ENCODE results near the gene TSPEAR.
"Not testable (repeated sequence)": the region's sequence is repeated elsewhere in the genome, so short reads cannot be mapped to it uniquely, and the experiment has no call there.

Gene TSPEAR

DNA sequence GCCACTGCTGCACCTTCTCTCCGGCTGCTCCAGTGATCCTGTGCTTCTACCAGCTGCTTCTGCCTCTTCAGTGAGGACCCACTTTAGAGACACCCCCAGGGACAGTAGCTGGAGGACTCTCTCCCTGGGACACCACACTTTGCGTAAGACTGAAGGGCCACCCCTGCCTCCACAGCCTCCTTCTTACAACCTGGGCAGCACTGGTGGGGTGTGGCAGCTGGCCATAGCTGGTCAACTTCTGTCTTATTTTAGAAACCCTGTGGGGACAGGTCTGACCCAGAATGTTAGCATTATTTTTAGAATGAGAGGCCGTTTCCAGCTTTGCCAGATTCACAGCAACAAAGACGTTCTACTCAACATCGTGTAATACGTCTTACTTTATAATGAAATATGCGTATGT is 85.6 kb downstream of the TSPEAR start:
- DNase-seq: no peak

DNA sequence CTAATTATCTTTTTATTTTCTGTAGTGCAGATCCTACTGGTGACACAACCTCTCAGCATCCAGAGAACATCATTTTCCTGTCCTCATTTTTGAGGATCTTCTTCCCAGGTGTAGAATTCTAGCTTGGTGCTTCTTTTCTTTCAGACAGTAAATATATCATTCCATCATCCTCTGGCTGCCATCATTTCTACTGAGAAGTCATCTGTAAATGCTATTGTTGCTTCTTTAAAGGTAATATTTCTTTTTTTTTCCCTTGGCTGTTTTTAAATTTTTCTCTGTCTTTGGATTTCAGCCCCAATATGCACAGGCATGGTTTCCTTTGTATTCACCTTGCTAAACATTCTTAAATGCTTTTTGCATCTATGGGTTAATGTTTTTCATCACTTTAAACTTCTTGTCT is 87.8 kb downstream of the TSPEAR start:
- no peak for DNase-seq

DNA sequence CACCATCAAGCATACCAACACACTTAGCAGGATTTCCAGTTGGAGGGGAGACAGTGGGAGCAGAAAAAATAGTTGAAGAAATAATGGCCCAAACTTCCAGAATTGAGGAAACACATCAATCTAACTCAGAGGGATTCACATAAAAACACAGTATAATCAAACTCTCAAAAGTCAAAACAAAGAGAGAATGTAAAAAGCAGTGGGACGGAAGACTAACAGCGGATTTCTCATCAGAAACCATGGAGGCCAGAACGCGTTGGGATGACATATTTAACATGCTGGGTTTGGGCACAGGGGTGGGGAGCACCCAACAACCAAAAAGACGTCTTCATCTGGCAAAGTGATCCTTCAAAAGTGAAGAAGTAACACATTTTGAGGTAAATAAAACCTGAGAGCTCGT is 91.5 kb downstream of the TSPEAR start:
- no peak for DNase-seq

- DNase-seq: no peak
These were observed 92.5 kb downstream of the TSPEAR start for GRCh38 chr21:44618909-44619308.

GRCh38 chr21:44618504-44618903 is 92.9 kb downstream of the TSPEAR start:
- DNase-seq: no peak

DNA sequence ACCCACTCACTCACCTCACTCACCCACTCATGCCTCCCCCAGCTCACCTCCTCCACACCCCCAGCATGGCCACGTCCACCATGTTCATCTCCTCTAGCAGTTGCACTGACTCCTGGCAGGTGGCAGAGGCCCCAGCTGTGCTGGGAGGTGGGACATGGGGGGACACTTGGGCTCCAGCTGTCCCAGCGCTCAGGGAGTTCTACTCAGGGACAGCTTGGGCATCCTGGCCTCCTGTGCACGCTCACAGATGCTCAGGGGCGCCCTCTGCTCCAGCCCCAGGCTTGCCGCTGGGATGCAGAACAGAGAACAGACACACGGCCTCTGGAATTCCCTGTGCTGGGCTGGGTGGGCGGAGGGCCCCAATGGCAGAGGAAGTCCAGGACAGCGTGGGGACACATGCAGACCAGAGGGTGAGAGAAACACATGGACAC is 94.3 kb downstream of the TSPEAR start:
- DNase-seq: no peak

GRCh38 chr21:44616591-44616926 is 94.8 kb downstream of the TSPEAR start:
- DNase-seq: no peak

DNA sequence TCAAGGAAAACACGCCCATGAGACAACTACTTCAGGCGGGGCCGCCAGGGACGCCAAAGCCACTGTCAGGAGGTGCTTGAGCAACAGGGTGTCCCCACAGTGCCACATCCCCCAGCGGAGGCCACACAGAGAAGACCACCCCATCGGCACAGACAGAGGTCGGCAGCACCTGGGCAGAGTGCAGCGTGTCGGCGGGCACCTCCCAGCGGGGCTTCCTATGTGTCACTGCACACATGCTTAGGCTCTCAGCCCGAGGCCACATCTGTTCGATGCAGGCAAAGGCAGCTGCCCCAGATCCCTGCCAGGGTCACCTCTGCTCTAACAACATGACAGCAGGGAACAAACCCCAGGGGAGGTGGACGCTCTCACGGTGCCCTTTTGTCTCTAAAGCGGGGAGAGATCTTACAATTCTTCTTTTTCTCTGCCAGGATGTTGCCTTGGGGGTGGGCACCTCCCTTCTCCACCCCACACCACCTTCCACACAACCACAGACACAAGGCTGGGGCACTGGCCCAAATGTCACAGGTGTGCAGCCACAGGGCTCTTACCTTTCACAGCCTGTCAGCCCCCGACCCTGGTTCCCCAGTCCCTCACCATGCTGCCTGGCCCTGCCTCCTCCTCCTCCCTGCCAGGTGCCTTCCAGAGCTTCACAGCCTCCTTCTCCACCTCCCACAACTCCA is 95.3 kb downstream of the TSPEAR start:
- peak; percentile 88 for DNase-seq

DNA sequence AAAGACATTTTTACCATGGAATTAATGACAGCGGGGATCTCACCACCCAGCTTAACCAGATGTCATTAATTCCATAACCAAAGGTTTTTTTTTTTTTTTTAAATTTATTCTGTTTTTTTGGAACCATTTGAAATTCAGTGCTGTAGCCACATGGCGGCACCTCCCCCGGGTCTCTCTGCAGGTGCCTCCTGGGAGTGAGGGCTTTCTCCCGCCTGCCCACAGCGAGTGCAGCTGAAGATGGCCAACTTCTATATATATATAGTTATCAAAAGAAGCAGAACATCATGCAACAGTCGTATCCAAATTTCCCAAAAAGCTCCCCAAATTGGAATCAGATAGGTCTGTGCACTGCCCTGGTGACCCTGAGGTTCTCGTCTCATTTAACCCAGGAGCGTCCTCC is 95.9 kb downstream of the TSPEAR start:
- no peak for DNase-seq

- DNase-seq: no peak
These were observed 96.4 kb downstream of the TSPEAR start for GRCh38 chr21:44614961-44615391.

- no peak for DNase-seq
These were observed 97.2 kb downstream of the TSPEAR start for GRCh38 chr21:44614161-44614631.

DNA sequence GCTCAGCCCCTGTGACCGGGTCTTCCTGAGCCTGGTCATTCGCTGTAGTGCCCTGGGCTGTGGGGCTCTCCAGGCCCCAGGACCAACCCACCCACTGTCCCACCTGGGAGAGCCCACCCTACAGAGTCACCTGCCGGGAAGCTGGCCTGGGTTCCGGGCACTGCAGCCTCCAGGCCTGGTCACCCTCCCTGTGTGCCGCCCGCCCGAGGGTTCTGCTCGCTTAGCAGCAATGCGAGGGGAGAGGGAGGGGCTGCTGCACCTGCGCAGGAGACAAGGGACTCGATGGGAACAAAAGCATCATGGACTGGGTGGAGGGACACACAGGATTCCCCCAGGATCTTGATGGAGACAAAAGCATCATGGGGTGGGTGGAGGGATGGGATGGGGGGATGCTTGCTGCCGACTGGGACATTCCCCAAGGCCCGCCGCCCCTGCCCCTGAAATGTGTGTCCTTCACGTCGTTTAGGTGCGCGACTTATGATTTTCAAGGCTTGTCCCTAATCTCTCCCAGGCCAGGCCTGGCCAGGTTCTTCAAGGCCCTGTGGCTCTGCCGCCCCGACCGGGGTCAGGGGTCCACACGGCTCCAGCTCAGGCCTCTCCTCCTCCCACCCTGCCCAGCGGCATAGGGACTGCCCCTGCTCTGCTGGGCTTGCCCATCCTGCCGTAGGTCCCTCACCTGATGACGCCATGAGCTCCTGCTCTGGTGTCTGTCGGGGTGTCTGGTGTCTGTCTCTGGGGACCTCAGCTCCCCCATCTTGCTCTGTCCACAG is 97.8 kb downstream of the TSPEAR start:
- DNase-seq: no peak

- no peak for DNase-seq
These were observed 98.6 kb downstream of the TSPEAR start for GRCh38 chr21:44612669-44613229.

DNA sequence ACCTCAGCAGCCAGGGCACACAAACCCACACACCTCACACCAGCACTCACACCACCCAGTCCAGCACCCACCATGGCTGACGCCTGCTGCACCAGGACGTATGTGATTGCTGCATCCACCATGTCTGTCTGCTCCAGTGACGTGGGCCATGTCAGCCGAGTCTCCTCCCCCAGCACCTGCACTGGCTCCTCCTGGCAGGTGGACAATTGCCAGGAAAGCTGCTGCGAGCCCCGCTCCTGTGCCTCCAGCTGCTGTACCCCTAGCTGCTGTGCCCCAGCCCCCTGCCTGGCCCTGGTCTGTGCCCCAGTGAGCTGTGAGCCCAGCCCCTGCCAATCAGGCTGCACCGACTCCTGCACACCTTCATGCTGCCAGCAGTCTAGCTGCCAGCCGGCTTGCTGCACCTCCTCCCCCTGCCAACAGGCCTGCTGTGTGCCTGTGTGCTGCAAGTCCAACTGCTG is 99.3 kb downstream of the TSPEAR start, which contains the start of gene KRTAP10-8:
TSS of gene KRTAP10-8 (plus strand) at position 51 of the 458 bp plus-strand sequence. CDS start at position 73, 22 bp downstream.
- DNase-seq: no peak

DNA sequence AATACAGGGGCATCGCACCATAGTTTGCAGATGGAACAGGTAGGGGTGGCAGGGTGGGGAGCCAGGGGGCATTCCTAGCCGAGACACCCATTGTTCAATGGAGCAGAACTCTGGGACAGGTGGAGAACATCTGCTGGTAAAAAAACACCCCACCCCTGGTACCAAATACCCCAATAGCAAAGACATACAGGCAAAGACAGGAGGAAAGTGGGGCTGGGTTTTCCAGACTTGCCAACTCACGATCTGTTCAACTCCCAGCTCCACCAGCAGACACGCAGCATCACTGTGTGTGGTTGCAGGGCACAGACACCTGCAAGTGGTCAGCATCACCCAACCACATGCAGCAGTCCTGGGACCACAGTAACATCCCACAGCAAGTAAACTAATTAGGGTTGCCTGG is 99.8 kb downstream of the TSPEAR start:
- no peak for DNase-seq

DNA sequence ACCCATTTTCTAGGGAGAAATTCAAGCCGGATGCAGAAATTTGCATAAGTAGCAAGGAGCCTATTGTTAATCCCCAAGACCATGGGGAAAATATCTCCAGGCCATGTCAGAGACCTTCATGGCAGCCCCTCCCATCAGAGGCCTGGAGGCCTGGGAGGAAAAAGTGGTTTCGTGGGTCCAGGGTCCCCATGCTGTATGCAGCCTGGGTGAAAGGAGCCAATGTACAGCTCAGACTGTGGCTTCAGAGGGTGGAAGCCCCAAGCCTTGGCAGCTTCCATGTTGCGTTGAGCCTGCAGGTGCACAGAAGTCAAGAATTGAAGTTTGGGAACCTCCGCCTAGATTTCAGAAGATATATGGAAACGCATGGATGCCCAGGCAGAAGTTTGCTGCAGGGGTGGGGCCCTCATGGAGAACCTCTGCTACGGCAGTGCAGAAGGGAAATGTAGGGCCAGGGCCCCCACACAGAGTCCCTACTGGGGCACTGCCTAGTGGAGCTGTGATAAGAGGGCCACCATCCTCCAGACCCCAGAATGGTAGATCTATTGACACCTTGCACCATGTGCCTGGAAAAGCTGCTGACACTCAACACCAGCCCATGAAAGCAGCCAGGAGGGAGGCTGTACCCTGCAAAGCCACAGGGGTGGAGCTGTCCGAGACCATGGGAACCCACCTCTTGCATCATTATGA is 101.1 kb downstream of the TSPEAR start:
- DNase-seq: not testable (repeated sequence)

DNA sequence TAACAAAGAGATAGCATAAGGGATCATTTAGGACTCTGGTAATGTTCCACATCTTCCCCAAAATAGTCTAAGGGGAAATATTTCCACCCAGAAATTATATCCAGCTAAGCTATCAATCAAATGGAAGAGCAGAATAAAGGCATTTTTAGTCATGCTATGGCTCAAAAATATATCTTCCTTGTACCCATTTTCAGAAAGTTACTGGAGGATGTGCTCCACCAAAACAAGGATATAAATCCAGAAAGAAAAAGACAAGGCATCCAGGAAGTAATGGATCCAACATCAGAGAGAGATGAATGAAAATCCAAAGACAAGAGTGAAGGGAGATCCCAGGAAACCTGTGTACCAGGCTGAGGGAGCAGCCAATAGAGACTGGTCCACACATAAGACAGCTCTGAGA is 102.2 kb downstream of the TSPEAR start:
- no peak for DNase-seq

DNA sequence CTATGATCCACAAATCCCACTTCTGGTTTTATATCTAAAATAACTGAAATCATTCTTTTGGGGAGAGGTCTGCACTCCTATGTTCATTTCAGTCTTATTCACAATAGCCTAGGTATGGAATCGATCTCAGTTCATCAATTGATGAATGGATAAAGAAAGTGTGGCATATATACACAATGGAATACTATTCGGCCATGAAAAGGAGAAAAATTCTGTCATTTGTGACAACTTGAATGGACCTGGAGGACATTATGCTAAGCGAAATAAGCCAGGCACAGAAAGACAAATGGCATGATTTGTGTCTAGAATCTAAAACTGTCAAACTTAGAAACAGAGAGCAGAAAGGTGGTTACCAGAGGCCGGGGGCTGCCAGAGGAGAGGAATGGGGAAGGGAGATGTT is 104.9 kb downstream of the TSPEAR start:
- DNase-seq: no peak

DNA sequence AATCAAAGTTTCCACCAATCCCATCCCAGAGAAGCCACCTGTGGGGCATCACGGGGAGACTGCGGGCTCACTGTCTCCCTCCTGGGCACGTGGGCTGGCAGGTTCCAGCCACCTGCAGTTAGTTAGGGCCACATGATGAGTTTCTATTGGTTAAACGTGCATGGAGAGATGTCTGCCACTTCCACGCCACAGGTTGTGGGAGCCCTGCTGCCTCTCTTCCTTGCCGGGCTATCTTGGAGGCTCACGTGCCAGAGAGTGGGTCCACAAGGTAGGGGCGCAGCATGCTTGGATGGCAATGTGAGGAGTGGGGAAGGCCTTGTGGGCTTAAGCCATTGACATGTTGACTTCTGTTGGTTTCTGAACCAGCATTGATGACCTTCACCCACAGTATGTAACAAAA is 107.5 kb downstream of the TSPEAR start:
- no peak for DNase-seq

- DNase-seq: no peak
These were observed 108.1 kb downstream of the TSPEAR start for GRCh38 chr21:44603109-44603875.

- DNase-seq: no peak
These were observed 108.9 kb downstream of the TSPEAR start for GRCh38 chr21:44602463-44602850.
